Liver (tissue), 3 donors: ENCODE results near the gene TMTC2.

Experiments used
- CTCF ChIP-seq: fragments of 150-350 bp; IDR thresholded peaks from 2 replicates; pipeline ENCODE4 v1.5.1; 2017; ENCODE audit warnings: improper control_type of control experiment, low read depth, low read length; ENCODE audit not compliant: missing input control
- EGR1 ChIP-seq, 2 donors: IDR thresholded peaks; 2 replicates each; pipeline ENCODE4 v1.6.1; 2016 to 2018; ENCODE audit warnings: antibody characterized with exemption in 2 of 2, low read depth in 2 of 2
- GABPA ChIP-seq, 2 donors: IDR thresholded peaks in 1 of 2; conservative IDR thresholded peaks in 1 of 2; 2 replicates each; pipeline ENCODE4 v1.6.1; 2016; ENCODE audit warnings: antibody characterized with exemption in 2 of 2, mild to moderate bottlenecking in 1 of 2, moderate library complexity in 1 of 2
- JUND ChIP-seq, 2 donors: IDR thresholded peaks; 2 replicates each; pipeline ENCODE4 v1.6.1; 2016; ENCODE audit warnings: antibody characterized with exemption in 2 of 2
- MAX ChIP-seq: IDR thresholded peaks from 2 replicates; pipeline ENCODE4 v1.6.1; 2016; ENCODE audit warnings: antibody characterized with exemption
- NR2F2 ChIP-seq: IDR thresholded peaks from 2 replicates; pipeline ENCODE4 v1.6.1; 2016; ENCODE audit warnings: antibody characterized with exemption
- RAD21 ChIP-seq, 2 donors: IDR thresholded peaks; 2 replicates each; pipeline ENCODE4 v1.6.1; 2016; ENCODE audit warnings: antibody characterized with exemption in 2 of 2, mild to moderate bottlenecking in 2 of 2
- REST ChIP-seq: IDR thresholded peaks from 2 replicates; pipeline ENCODE4 v1.6.1; 2016; ENCODE audit warnings: antibody characterized with exemption, mild to moderate bottlenecking
- RXRA ChIP-seq, 2 donors: IDR thresholded peaks; 2 replicates each; pipeline ENCODE4 v1.6.1; 2017 to 2018; ENCODE audit warnings: antibody characterized with exemption in 2 of 2, mild to moderate bottlenecking in 1 of 2
- SP1 ChIP-seq: IDR thresholded peaks from 2 replicates; pipeline ENCODE4 v1.6.1; 2018; ENCODE audit warnings: antibody characterized with exemption, mild to moderate bottlenecking
- TAF1 ChIP-seq: conservative IDR thresholded peaks from 2 replicates; pipeline ENCODE4 v1.6.1; 2016; ENCODE audit warnings: antibody characterized with exemption, mild to moderate bottlenecking
- YY1 ChIP-seq: IDR thresholded peaks from 2 replicates; pipeline ENCODE4 v1.6.1; 2016; ENCODE audit warnings: antibody characterized with exemption, mild to moderate bottlenecking
- ZBTB33 ChIP-seq: IDR thresholded peaks from 2 replicates; pipeline ENCODE4 v1.6.1; 2016; ENCODE audit warnings: antibody characterized with exemption
- donor health status: healthy.
- donor health status: healthy.

- TF ChIP-seq CTCF (no peak), GABPA (IDR thresholded peaks at IDR 0.05 in 1 of 2, conservative IDR thresholded peaks at IDR 0.05 in 1 of 2) (no peak), RAD21 (IDR thresholded peaks at IDR 0.05) (no peak), JUND (IDR thresholded peaks at IDR 0.05) (no peak), RXRA (IDR thresholded peaks at IDR 0.05) (no peak), MAX (no peak), TAF1 (no peak), EGR1 (IDR thresholded peaks at IDR 0.05; ENCODE audit: low read depth in 2 of 2) (no peak), YY1 (no peak), ZBTB33 (no peak), SP1 (no peak), REST (no peak), NR2F2 (no peak)
Measured at GRCh38 chr12:83142914-83143313, 456.2 kb downstream of the TMTC2 start.
